SU-DHL-6 (cell line): ENCODE data around the gene TMEM252.

ENCODE experiments used
- H2AFZ ChIP-seq: fragments of 200-600 bp; sonication (generic); 2 replicates; pipeline ENCODE4 v1.6.1; 2014; ENCODE audit warnings: low read depth, mild to moderate bottlenecking, moderate library complexity, mixed read lengths, antibody characterized with exemption, low read length; ENCODE audit not compliant: severe bottlenecking
- H3F3A ChIP-seq: fragments of 200-600 bp; shearing (Covaris generic); 2 replicates; pipeline ENCODE4 v1.6.0; 2016; ENCODE audit warnings: antibody characterized with exemption, mild to moderate bottlenecking; ENCODE audit not compliant: insufficient read depth
- H3K27ac ChIP-seq: fragments of 200-600 bp; sonication (generic); 2 replicates; pipeline ENCODE4 v1.5.1; 2016; ENCODE audit warnings: low read depth, mild to moderate bottlenecking, low read length, moderate library complexity, mixed read lengths
- H3K27me3 ChIP-seq: fragments of 200-600 bp; sonication (generic), shearing (Covaris generic); 2 replicates; pipeline ENCODE4 v1.6.0; 2014; ENCODE audit warnings: mild to moderate bottlenecking, low read length
- H3K36me3 ChIP-seq: fragments of 200-600 bp; sonication (generic); 2 replicates; pipeline ENCODE4 v1.6.1; 2014; ENCODE audit warnings: mild to moderate bottlenecking, low read length, mixed read lengths
- H3K4me2 ChIP-seq: fragments of 300-600, 200-600 bp; shearing (Covaris generic), sonication (generic); 2 replicates; pipeline ENCODE4 v1.6.0; 2014; ENCODE audit warnings: low read length, low read depth, mild to moderate bottlenecking; ENCODE audit not compliant: poor library complexity, severe bottlenecking
- H3K4me3 ChIP-seq: fragments of 200-600 bp; sonication (generic); 2 replicates; pipeline ENCODE4 v1.5.1; 2014; ENCODE audit warnings: antibody characterized with exemption, low read length, mild to moderate bottlenecking, mixed read lengths; ENCODE audit not compliant: insufficient read depth, poor library complexity, severe bottlenecking
- H3K79me2 ChIP-seq: fragments of 200-600 bp; sonication (generic); 2 replicates; pipeline ENCODE4 v1.6.1; 2014; ENCODE audit warnings: mild to moderate bottlenecking, low read length, moderate library complexity; ENCODE audit not compliant: insufficient read depth
- H3K9ac ChIP-seq: fragments of 200-600 bp; sonication (generic); 2 replicates; pipeline ENCODE4 v1.7.0; 2014; ENCODE audit warnings: mild to moderate bottlenecking, low read length
- H3K9me2 ChIP-seq: fragments of 200-600 bp; sonication (generic); replicated peaks from 2 replicates; pipeline ENCODE4 v1.6.1; 2014; ENCODE audit warnings: low read length; ENCODE audit not compliant: insufficient read depth
- H3K9me3 ChIP-seq: fragments of 200-600 bp; sonication (generic); 2 replicates; pipeline ENCODE4 v1.6.1; 2014; ENCODE audit warnings: low read length, mixed read lengths; ENCODE audit not compliant: insufficient read depth
- H4K20me1 ChIP-seq: fragments of 200-600 bp; sonication (generic); 2 replicates; pipeline ENCODE4 v1.6.1; 2014; ENCODE audit warnings: low read depth, mild to moderate bottlenecking, antibody characterized with exemption, low read length, moderate library complexity, mixed read lengths
- EZH2phosphoT487 ChIP-seq: fragments of 200-600 bp; sonication (generic), shearing (Covaris generic); conservative IDR thresholded peaks from 2 replicates; pipeline ENCODE4 v1.6.1; 2018; ENCODE audit warnings: mild to moderate bottlenecking, antibody characterized with exemption, low read length, moderate library complexity, mixed read lengths
- TF ChIP-seq, protein P1 (sequence below): fragments of 200-600 bp; sonication (generic); IDR thresholded peaks from one replicate; pipeline ENCODE4 v1.5.1; 2017; ENCODE audit warnings: antibody characterized with exemption, mild to moderate bottlenecking, low read length, moderate library complexity; ENCODE audit not compliant: insufficient read depth, poor library complexity, severe bottlenecking

The TMEM252 gene

DNA sequence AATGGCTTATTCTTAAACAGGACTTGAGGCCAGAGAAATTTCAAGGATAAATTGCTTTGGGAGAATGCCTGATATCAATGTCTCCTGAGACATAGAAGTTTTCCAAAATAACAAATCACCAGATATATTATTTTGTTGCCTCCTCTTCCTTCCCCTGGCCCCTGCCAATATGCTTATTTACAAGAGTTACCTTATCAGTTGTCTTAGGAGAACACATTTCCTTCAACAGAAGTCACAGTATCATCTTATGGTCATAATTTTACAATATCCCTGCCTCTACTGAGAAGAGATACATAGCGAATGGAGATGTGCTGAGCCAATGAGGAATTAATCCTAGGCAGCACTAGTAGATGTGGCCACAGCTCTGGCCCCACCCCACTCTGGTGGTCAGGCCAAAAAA lies 43.1 kb downstream of the TMEM252 start:
- Histone ChIP-seq H3F3A (no peaks in the 10 kb centered on the region), H3K9me3 (no peaks in the 10 kb centered on the region), H4K20me1 (no peaks in the 10 kb centered on the region), H3K4me3 (no peak overlapping the region), H3K27me3 (no peaks in the 10 kb centered on the region), H3K36me3 (no peaks in the 10 kb centered on the region), H3K9me2 (no peaks in the 10 kb centered on the region), H2AFZ (no peak overlapping the region), H3K27ac (no peak overlapping the region), H3K4me2 (no peak overlapping the region), H3K9ac (no peak overlapping the region), H3K79me2 (no peaks in the 10 kb centered on the region)
- no peak for TF ChIP-seq EZH2phosphoT487
- TF ChIP-seq, protein P1, sequence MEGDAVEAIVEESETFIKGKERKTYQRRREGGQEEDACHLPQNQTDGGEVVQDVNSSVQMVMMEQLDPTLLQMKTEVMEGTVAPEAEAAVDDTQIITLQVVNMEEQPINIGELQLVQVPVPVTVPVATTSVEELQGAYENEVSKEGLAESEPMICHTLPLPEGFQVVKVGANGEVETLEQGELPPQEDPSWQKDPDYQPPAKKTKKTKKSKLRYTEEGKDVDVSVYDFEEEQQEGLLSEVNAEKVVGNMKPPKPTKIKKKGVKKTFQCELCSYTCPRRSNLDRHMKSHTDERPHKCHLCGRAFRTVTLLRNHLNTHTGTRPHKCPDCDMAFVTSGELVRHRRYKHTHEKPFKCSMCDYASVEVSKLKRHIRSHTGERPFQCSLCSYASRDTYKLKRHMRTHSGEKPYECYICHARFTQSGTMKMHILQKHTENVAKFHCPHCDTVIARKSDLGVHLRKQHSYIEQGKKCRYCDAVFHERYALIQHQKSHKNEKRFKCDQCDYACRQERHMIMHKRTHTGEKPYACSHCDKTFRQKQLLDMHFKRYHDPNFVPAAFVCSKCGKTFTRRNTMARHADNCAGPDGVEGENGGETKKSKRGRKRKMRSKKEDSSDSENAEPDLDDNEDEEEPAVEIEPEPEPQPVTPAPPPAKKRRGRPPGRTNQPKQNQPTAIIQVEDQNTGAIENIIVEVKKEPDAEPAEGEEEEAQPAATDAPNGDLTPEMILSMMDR = no peak

DNA sequence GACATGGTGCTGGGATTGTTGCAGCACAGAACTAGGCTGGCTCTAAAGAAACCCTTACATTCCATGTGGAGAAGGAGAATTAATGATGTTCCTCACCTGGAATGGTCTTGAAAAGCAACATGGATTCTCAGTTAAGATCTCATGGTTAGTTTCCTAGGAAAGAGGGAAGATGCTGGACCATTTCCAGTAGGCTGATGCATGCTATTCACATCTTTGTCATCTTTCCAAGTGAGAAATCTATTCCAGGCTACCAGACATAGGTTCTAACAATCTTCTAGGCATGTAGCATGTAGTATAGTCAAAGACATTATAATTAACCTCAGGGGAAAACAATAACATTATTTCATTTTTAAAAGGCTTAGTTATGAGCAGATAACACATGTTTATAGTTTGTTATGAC lies 44.3 kb downstream of the TMEM252 start:
- Histone ChIP-seq H3K36me3 (no peaks in the 10 kb centered on the region), H3K27me3 (no peaks in the 10 kb centered on the region), H3K79me2 (no peaks in the 10 kb centered on the region), H3K4me2 (no peak overlapping the region), H3K9me2 (no peaks in the 10 kb centered on the region), H3K27ac (no peak overlapping the region), H3F3A (no peaks in the 10 kb centered on the region), H3K9ac (no peak overlapping the region), H4K20me1 (no peaks in the 10 kb centered on the region), H3K4me3 (no peak overlapping the region), H3K9me3 (no peaks in the 10 kb centered on the region), H2AFZ (no peak overlapping the region)
- no peak for TF ChIP-seq EZH2phosphoT487
- TF ChIP-seq, protein P1 = no peak

DNA sequence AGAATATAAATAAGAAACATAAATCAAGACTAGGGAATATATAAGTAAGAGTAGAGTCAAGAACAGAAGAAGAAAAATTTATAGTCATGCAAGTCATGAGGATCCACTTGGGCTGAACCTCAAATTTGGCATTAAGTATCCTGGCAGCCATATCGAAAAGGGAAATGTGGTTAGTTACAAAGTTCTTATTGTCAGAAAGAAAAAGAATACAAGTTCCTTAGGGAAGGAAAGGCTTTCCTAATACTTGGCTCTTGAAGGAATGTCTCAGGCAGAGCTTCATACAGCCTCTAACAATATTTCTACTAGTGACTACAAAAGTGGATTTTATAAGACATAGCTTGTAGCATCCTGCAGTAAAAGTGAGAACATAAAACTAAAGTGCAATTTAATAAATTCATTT lies 45.4 kb downstream of the TMEM252 start:
- Histone ChIP-seq H2AFZ (no peak overlapping the region), H3K4me3 (no peak overlapping the region), H3K9ac (no peak overlapping the region), H4K20me1 (no peaks in the 10 kb centered on the region), H3K79me2 (no peaks in the 10 kb centered on the region), H3K27ac (no peak overlapping the region), H3K4me2 (no peak overlapping the region), H3K9me3 (no peaks in the 10 kb centered on the region), H3K36me3 (no peaks in the 10 kb centered on the region), H3F3A (no peaks in the 10 kb centered on the region), H3K27me3 (no peaks in the 10 kb centered on the region), H3K9me2 (no peaks in the 10 kb centered on the region)
- TF ChIP-seq, protein P1 = no peak
- no peak for TF ChIP-seq EZH2phosphoT487
